ENCODE measurements around the gene TULP4.

GRCh38 chr6:158522616-158523015, 210.4 kb downstream of the TULP4 start:
- TF ChIP-seq TARDBP (IDR thresholded peaks at IDR 0.05) (no peak), ELF4 (IDR thresholded peaks at IDR 0.05) (no peak)
